H1 (cell line): ENCODE measurements around the gene MYH9.

Source experiments
- ATF3 ChIP-seq: IDR thresholded peaks from 2 replicates; pipeline ENCODE4 v1.6.1; 2011; ENCODE audit warnings: low read depth, mild to moderate bottlenecking, low read length; ENCODE audit not compliant: insufficient read depth
- BACH1 ChIP-seq: IDR thresholded peaks from 2 replicates; pipeline ENCODE4 v1.6.1; 2012; ENCODE audit warnings: low read length, improper control_type of control experiment
- CHD2 ChIP-seq: IDR thresholded peaks from 2 replicates; pipeline ENCODE4 v1.6.1; 2012; ENCODE audit warnings: low read length, improper control_type of control experiment
- CTCF ChIP-seq, 3 experiments: IDR thresholded peaks; 1 replicate in 2 of 3; 2 replicates in 1 of 3; pipeline versions ENCODE4 v1.5.1 to v1.6.1; 2011; ENCODE audit warnings: low read length in 3 of 3, mild to moderate bottlenecking in 3 of 3, inconsistent platforms in 2 of 3, low read depth in 1 of 3, moderate library complexity in 1 of 3; ENCODE audit not compliant: insufficient read depth in 1 of 3; ENCODE audit errors: control extremely low read depth in 1 of 3
- GABPA ChIP-seq: IDR thresholded peaks from 2 replicates; pipeline ENCODE4 v1.6.1; 2011; ENCODE audit warnings: mild to moderate bottlenecking, low read length, moderate library complexity, borderline replicate concordance; ENCODE audit not compliant: insufficient read depth
- HDAC2 ChIP-seq, 2 experiments: fragments of 300-600 bp in 1 of 2; sonication (generic) in 1 of 2; IDR thresholded peaks; 2 replicates each; pipeline ENCODE4 v1.6.1; 2011 to 2012; ENCODE audit warnings: low read depth in 2 of 2, low read length in 2 of 2, mild to moderate bottlenecking in 2 of 2, moderate library complexity in 2 of 2, borderline replicate concordance in 1 of 2, inconsistent platforms in 1 of 2
- JUN ChIP-seq: IDR thresholded peaks from 2 replicates; pipeline ENCODE4 v1.6.1; 2011; ENCODE audit warnings: low read depth, mild to moderate bottlenecking, improper control_type of control experiment, low read length
- JUND ChIP-seq: IDR thresholded peaks from 2 replicates; pipeline ENCODE4 v1.6.1; 2011; ENCODE audit warnings: mild to moderate bottlenecking, improper control_type of control experiment, low read length

- no peak for TF ChIP-seq CTCF (IDR thresholded peaks at IDR 0.05; ENCODE audit: control extremely low read depth in 1 of 3, insufficient read depth in 1 of 3, low read depth in 1 of 3, low read length in 3 of 3)
- no peak for TF ChIP-seq JUND
- no peak for TF ChIP-seq BACH1
- TF ChIP-seq ATF3 = no peak
- TF ChIP-seq CHD2 = no peak
- TF ChIP-seq HDAC2 (IDR thresholded peaks at IDR 0.05; ENCODE audit: borderline replicate concordance in 1 of 2, low read depth in 2 of 2, low read length in 2 of 2) = no peak
- no peak for TF ChIP-seq JUN
- no peak for TF ChIP-seq GABPA
These were observed 40.7 kb downstream of the MYH9 start for GRCh38 chr22:36347094-36347493.
